Natural killer cell (primary cell): ENCODE measurements around the gene FDXR. TPM values are rescaled to one million over a fixed set of nuclear protein-coding genes. Genes with fewer than 3 reads are reported as not detected.

ENCODE experiments used
- ATAC-seq, 3 donors: fragments of 150-1000 bp in 2 of 3; fragments of 200-7000 bp in 1 of 3; cut with Tn5 transposase; 1 replicate in 1 of 3; 2 replicates in 2 of 3; pipeline ENCODE4 v1.10.0; 2021; ENCODE audit warnings: mild to moderate bottlenecking in 2 of 3, moderate library complexity in 2 of 3
- DNase-seq, 2 donors: peaks; one replicate each; pipeline versions ENCODE4 v3.0.0 to v3.0.0-alpha.2; 2013 to 2021; ENCODE audit warnings: mixed read lengths in 1 of 2
- H3K27ac ChIP-seq: one replicate; pipeline ENCODE4 v1.5.1; 2013; ENCODE audit warnings: mild to moderate bottlenecking, low read length
- H3K27me3 ChIP-seq: one replicate; pipeline ENCODE4 v1.6.1; 2013; ENCODE audit warnings: low read length; ENCODE audit not compliant: control insufficient read depth, insufficient read depth
- H3K36me3 ChIP-seq: one replicate; pipeline ENCODE4 v1.6.1; 2013; ENCODE audit warnings: low read length; ENCODE audit not compliant: control insufficient read depth, insufficient read depth
- H3K4me1 ChIP-seq: one replicate; pipeline ENCODE4 v1.6.1; 2013; ENCODE audit warnings: low read length; ENCODE audit not compliant: control insufficient read depth, insufficient read depth
- H3K4me3 ChIP-seq: one replicate; pipeline ENCODE4 v1.5.1; 2013; ENCODE audit warnings: low read length
- H3K9me3 ChIP-seq: one replicate; pipeline ENCODE4 v1.6.1; 2013; ENCODE audit warnings: low read length; ENCODE audit not compliant: control insufficient read depth, insufficient read depth
- H3K27ac Mint-ChIP-seq, 2 donors: one replicate each; pipeline ENCODE4 v1.8.0; 2022; ENCODE audit warnings: mild to moderate bottlenecking in 2 of 2, mixed read lengths in 2 of 2, moderate library complexity in 1 of 2
- H3K27me3 Mint-ChIP-seq, 2 donors: one replicate each; pipeline ENCODE4 v1.8.0; 2022; ENCODE audit warnings: low read depth in 2 of 2, mixed read lengths in 2 of 2
- H3K36me3 Mint-ChIP-seq: one replicate; pipeline ENCODE4 v1.8.0; 2022; ENCODE audit warnings: mixed read lengths
- H3K4me1 Mint-ChIP-seq, 2 donors: one replicate each; pipeline ENCODE4 v1.8.0; 2022; ENCODE audit warnings: mixed read lengths in 2 of 2
- H3K4me3 Mint-ChIP-seq: one replicate; pipeline ENCODE4 v1.8.0; 2022; ENCODE audit warnings: mild to moderate bottlenecking, moderate library complexity, mixed read lengths
- H3K9me3 Mint-ChIP-seq, 2 donors: one replicate each; pipeline ENCODE4 v1.8.0; 2022; ENCODE audit warnings: mixed read lengths in 2 of 2
- WGBS: methylation state at CpG from one replicate; pipeline ENCODE4 v1.1.7; 2013; ENCODE audit warnings: missing lambda C conversion rate; ENCODE audit not compliant: insufficient coverage; 5-methylcytosine and 5-hydroxymethylcytosine counted together
- intact Hi-C: fragments of 100-400 bp; cut with micrococcal nuclease; formaldehyde crosslinking; loops from one replicate; pipeline ENCODE4 v1.14.2; 2022
- total RNA-seq, 4 donors: library from RNA; stranded (reverse); fragments of 120-200 nt in 1 of 4; gene quantifications; one replicate each; pipeline versions ENCODE4 v1.2.3 to v1.2.4, GENCODE V29; 2013 to 2022
- TF ChIP-seq, protein P1 (sequence below): fragments of 200-600 bp; IDR thresholded peaks from one replicate; pipeline ENCODE4 v1.8.0; 2022; ENCODE audit warnings: antibody characterized with exemption

The FDXR gene
- total RNA-seq, 3 donors from 2014 or later (not counting 1 experiment from before 2014, with no cell fraction given) = 4.5 to 9.1 (median 7.8) TPM

DNA sequence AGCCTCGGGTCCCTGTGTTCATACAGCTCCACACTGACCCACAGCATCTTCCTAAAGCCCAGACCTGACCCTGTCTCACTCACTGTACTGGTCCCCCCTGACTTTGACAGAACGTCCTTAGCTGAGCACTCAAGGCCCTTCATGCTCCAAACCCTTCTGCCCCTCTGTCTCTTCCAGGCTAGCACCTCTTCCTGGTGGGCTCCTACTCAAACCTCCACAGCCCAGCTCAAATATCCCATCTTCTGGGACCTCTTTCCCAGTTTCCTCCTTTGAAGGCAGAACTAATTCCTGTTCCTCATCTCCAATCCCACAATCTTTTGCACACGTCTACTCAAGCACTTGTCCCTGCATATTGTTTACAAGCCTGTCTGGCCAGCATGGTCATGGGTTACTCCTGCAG lies 21.9 kb downstream of the FDXR start:
- Histone ChIP-seq H3K36me3 (no peaks in the 10 kb centered on the region), H3K4me1 (peaks cover 8% of the 10 kb centered on the region), H3K27ac (no peak overlapping the region), H3K9me3 (no peaks in the 10 kb centered on the region), H3K27me3 (peaks cover 26% of the 10 kb centered on the region), H3K4me3 (no peak overlapping the region)
- DNase-seq = no peak
- H3K9me3 Mint-ChIP-seq = no peaks in the 10 kb centered on the region
- no peaks in the 10 kb centered on the region for H3K36me3 Mint-ChIP-seq
- no peak for ATAC-seq
- intact Hi-C loops = no loop called here
- H3K27me3 Mint-ChIP-seq = peaks cover 29 to 37% of the 10 kb centered on the region in 2 donors
- 76% methylated on average over 3 of the region's 3 CpGs for WGBS
- peaks cover 0 to 18% of the 10 kb centered on the region in 2 donors for H3K4me1 Mint-ChIP-seq
- no peak overlapping the region for H3K27ac Mint-ChIP-seq
- no peak overlapping the region for H3K4me3 Mint-ChIP-seq
- TF ChIP-seq, protein P1, sequence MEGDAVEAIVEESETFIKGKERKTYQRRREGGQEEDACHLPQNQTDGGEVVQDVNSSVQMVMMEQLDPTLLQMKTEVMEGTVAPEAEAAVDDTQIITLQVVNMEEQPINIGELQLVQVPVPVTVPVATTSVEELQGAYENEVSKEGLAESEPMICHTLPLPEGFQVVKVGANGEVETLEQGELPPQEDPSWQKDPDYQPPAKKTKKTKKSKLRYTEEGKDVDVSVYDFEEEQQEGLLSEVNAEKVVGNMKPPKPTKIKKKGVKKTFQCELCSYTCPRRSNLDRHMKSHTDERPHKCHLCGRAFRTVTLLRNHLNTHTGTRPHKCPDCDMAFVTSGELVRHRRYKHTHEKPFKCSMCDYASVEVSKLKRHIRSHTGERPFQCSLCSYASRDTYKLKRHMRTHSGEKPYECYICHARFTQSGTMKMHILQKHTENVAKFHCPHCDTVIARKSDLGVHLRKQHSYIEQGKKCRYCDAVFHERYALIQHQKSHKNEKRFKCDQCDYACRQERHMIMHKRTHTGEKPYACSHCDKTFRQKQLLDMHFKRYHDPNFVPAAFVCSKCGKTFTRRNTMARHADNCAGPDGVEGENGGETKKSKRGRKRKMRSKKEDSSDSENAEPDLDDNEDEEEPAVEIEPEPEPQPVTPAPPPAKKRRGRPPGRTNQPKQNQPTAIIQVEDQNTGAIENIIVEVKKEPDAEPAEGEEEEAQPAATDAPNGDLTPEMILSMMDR = no peak

DNA sequence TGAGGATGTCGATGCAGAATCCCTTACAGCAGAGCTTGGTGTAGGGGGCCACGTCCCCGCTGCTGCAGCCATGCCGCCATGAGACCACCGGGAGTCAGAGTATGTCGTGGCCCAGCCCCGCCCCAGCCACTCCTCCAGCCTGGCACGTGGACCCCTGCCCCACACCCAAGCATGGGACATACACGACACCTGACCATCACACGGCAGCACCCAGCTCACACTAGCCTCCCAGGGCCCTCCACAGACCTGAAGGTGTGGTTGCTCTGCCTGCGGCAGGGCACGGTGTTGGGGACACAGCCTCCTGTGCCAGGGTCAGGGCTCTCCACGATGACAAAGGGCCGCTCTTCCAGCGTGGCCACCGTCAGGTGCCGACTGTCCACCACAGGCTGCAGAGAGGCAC lies 22.5 kb downstream of the FDXR start:
- intact Hi-C loops = no loop called here
- no peak for ATAC-seq
- H3K4me1 Mint-ChIP-seq = peaks cover 0 to 18% of the 10 kb centered on the region in 2 donors
- peaks cover 22% of the 10 kb centered on the region for H3K27me3 ChIP-seq
- H3K9me3 ChIP-seq = no peaks in the 10 kb centered on the region
- TF ChIP-seq, protein P1 = no peak
- H3K36me3 Mint-ChIP-seq = no peaks in the 10 kb centered on the region
- peaks cover 25 to 32% of the 10 kb centered on the region in 2 donors for H3K27me3 Mint-ChIP-seq
- no peak overlapping the region for H3K27ac Mint-ChIP-seq
- H3K27ac ChIP-seq = no peak overlapping the region
- no peaks in the 10 kb centered on the region for H3K36me3 ChIP-seq
- 86% methylated on average over 17 of the region's 17 CpGs for WGBS
- peaks cover 8% of the 10 kb centered on the region for H3K4me1 ChIP-seq
- no peak overlapping the region for H3K4me3 Mint-ChIP-seq
- H3K4me3 ChIP-seq = no peak overlapping the region
- H3K9me3 Mint-ChIP-seq = no peaks in the 10 kb centered on the region
- DNase-seq = no peak

DNA sequence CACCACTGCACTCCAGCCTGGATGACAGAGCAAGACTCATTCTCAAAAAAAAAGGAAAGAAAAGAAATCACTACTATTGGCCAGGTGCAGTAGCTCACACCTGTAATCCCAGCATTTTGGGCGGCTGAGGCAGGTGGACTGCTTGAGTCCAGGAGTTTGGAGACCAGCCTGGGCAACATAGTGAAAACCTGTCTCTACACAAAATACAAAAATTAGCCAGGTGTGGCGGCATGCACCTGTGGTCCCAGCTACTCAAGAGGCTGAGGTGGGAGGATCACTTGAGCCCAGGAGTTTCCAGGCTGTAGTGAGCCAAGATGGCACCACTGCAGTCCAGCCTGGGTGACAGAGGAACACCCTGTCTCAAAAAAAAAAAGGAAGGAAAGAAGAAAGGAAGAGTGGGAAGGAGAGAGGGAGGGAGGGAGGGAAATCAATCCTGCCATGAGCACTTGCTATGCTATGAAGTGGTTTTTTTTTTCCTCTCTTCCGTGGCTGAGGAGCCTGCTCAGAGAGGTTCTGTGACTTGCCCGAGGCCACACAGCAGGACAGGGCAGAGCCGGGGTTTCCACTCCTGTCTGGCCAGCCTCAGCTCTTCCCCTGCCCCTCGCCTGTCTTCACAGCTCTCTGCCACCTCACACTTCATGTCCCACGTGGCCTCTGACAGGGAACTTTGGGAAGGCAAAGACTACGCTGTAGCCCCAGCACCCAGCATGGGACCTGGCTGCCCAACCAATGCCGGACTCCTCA lies 24.0 kb downstream of the FDXR start:
- peaks cover 19 to 24% of the 10 kb centered on the region in 2 donors for H3K27me3 Mint-ChIP-seq
- no peaks in the 10 kb centered on the region for H3K9me3 ChIP-seq
- 67% methylated on average over 9 of the region's 9 CpGs for WGBS
- no peak overlapping the region for H3K4me3 ChIP-seq
- H3K4me1 Mint-ChIP-seq = peaks cover 0 to 15% of the 10 kb centered on the region in 2 donors
- H3K9me3 Mint-ChIP-seq = no peaks in the 10 kb centered on the region
- no peak overlapping the region for H3K4me3 Mint-ChIP-seq
- intact Hi-C loops = no loop called here
- DNase-seq (no peak), ATAC-seq (no peak)
- TF ChIP-seq, protein P1 = no peak
- H3K27ac Mint-ChIP-seq = no peak overlapping the region
- H3K4me1 ChIP-seq = peaks cover 8% of the 10 kb centered on the region
- no peaks in the 10 kb centered on the region for H3K36me3 Mint-ChIP-seq
- H3K27me3 ChIP-seq = peaks cover 20% of the 10 kb centered on the region
- H3K36me3 ChIP-seq = no peaks in the 10 kb centered on the region
- H3K27ac ChIP-seq = no peak overlapping the region

GRCh38 chr17:74846621-74847020 lies 26.2 kb downstream of the FDXR start:
- peaks cover 8 to 17% of the 10 kb centered on the region in 2 donors for H3K27me3 Mint-ChIP-seq
- H3K27ac ChIP-seq = no peak overlapping the region
- peaks cover 0 to 10% of the 10 kb centered on the region in 2 donors for H3K4me1 Mint-ChIP-seq
- DNase-seq (no peak), ATAC-seq (no peak)
- peaks cover 9% of the 10 kb centered on the region for H3K4me1 ChIP-seq
- no peak overlapping the region for H3K4me3 Mint-ChIP-seq
- no peak overlapping the region for H3K4me3 ChIP-seq
- H3K27me3 ChIP-seq = peaks cover 7% of the 10 kb centered on the region
- no peaks in the 10 kb centered on the region for H3K9me3 Mint-ChIP-seq
- WGBS = 96% methylated on average over 16 of the region's 16 CpGs
- H3K9me3 ChIP-seq = no peaks in the 10 kb centered on the region
- no peaks in the 10 kb centered on the region for H3K36me3 Mint-ChIP-seq
- H3K27ac Mint-ChIP-seq = no peak overlapping the region
- TF ChIP-seq, protein P1 = no peak
- H3K36me3 ChIP-seq = no peaks in the 10 kb centered on the region
- intact Hi-C loops = no loop called here
